Measurements from ENCODE around the gene ZBTB2. TPM values are rescaled to one million over a fixed set of nuclear protein-coding genes. Genes with fewer than 3 reads are reported as not detected.

ZBTB2 gene
- total and polyA plus RNA-seq, 2 of the 4 experiments (the other 2 are of a cell fraction), result 11.8 to 17.7 TPM

- H2BK20ac ChIP-seq (ENCODE audit: low read depth, low read length), result no peak overlapping the region
- no TSS peak for BruUV-seq (replicated peaks)
- H3K14ac ChIP-seq (replicated peaks; ENCODE audit: low read depth, low read length), result no peak overlapping the region
- H3K27me3 ChIP-seq (ENCODE audit: control insufficient read depth, insufficient read depth, low read length), result no peaks in the 10 kb centered on the region
- ATAC-seq (ENCODE audit: low read depth), result no peak; the same call in 1 of the 2 replicates
- no peak overlapping the region for H4K91ac ChIP-seq (ENCODE audit: insufficient read depth, low read depth, low read length)
- H4K5ac ChIP-seq (ENCODE audit: low read depth, low read length), result no peak overlapping the region
- no CpG with 5 or more reads among the region's 6 CpGs for WGBS, 2 experiments (ENCODE audit: extremely low coverage in 2 of 2, insufficient read length in 1 of 2)
- no peak overlapping the region for H2AFZ ChIP-seq (replicated peaks; ENCODE audit: low read length, poor library complexity)
- peaks cover 23% of the 10 kb centered on the region for H3K36me3 ChIP-seq (ENCODE audit: control insufficient read depth, insufficient read depth, low read length)
- H3K18ac ChIP-seq (ENCODE audit: low read depth, low read length), result no peak overlapping the region
- no peaks in the 10 kb centered on the region for H3K4me1 ChIP-seq (ENCODE audit: control insufficient read depth, insufficient read depth, low read length)
- H3K9me1 ChIP-seq (ENCODE audit: insufficient read depth, low read length), result 0 out of 2 replicates have a peak, but pooled peaks cover 4% of the 10 kb centered on the region
- H3K23ac ChIP-seq (ENCODE audit: low read depth, low read length), result no peak overlapping the region
- no peak overlapping the region for H2BK5ac ChIP-seq (ENCODE audit: low read depth, low read length, poor library complexity, severe bottlenecking)
- H3K4ac ChIP-seq (ENCODE audit: low read depth, low read length), result no peak overlapping the region
- dilution Hi-C loops (cut with HindIII; ENCODE audit: low sequenced_read_pairs, unreplicated experiment), result no loop called here
- H3K9ac ChIP-seq (ENCODE audit: low read depth, low read length), result no peak overlapping the region
- H4K8ac ChIP-seq (ENCODE audit: low read depth in 2 of 2, low read length in 2 of 2), result no peak overlapping the region
- H3K4me2 ChIP-seq (ENCODE audit: low read depth, low read length), result no peak overlapping the region
- DNase-seq, result no peak
- no peak overlapping the region for H2BK15ac ChIP-seq (ENCODE audit: low read depth, low read length)
- no peak overlapping the region for H2AK5ac ChIP-seq (ENCODE audit: low read depth, low read length)
- no peaks in the 10 kb centered on the region for H4K20me1 ChIP-seq (ENCODE audit: insufficient read depth, low read length)
- no peak overlapping the region for H3K4me3 ChIP-seq (ENCODE audit: insufficient read depth, low read depth, low read length)
- H3K9me3 ChIP-seq (ENCODE audit: control insufficient read depth, insufficient read depth, low read length), result no peaks in the 10 kb centered on the region
- 0 out of 4 replicates have a peak, but pooled peaks cover 0 to 2% of the 10 kb centered on the region in 2 experiments for H3K79me1 ChIP-seq (ENCODE audit: low read depth in 1 of 2, low read length in 2 of 2)
- POLR2A ChIA-PET (ENCODE audit: unreplicated experiment), result no interaction called here
- in situ Hi-C loops (cut with MboI; ENCODE audit: low sequenced_read_pairs), result no loop called here
- H2AK9ac ChIP-seq (replicated peaks; ENCODE audit: low read depth, low read length, poor library complexity), result no peak overlapping the region
- no peak overlapping the region for H3K27ac ChIP-seq (ENCODE audit: insufficient read depth, low read length)
- no peak overlapping the region for H3K56ac ChIP-seq (ENCODE audit: extremely low read depth, insufficient read depth, low read length)
- H2BK120ac ChIP-seq (ENCODE audit: low read depth, low read length), result no peak overlapping the region
- intact Hi-C loops (cut with micrococcal nuclease), result no loop called here
- CTCF ChIA-PET, result interaction anchor here (0.7 kb wide), 3 partner anchors 40 to 181 kb away, joined by 3 to 5 read pairs (median 4); no protein-coding TSS in a partner anchor
- TF ChIP-seq MXI1 (IDR thresholded peaks at IDR 0.05; ENCODE audit: borderline replicate concordance, low read depth, low read length) (no peak), CTCF (conservative IDR thresholded peaks at IDR 0.05; ENCODE audit: low read depth, low read length) (no peak), SMC3 (IDR thresholded peaks at IDR 0.05; ENCODE audit: low read depth, low read length) (no peak), CEBPB (IDR thresholded peaks at IDR 0.05; ENCODE audit: low read depth, low read length) (no peak), ELK1 (IDR thresholded peaks at IDR 0.05; ENCODE audit: borderline replicate concordance, low read depth, low read length) (no peak), BHLHE40 (IDR thresholded peaks at IDR 0.05; ENCODE audit: low read depth, low read length) (no peak), RFX5 (IDR thresholded peaks at IDR 0.05; ENCODE audit: low read depth, low read length) (no peak), USF2 (IDR thresholded peaks at IDR 0.05; ENCODE audit: low read depth, low read length) (no peak), FOS (IDR thresholded peaks at IDR 0.05; ENCODE audit: low read depth, low read length) (no peak), RAD21 (IDR thresholded peaks at IDR 0.05; ENCODE audit: low read length) (no peak), MAFK (IDR thresholded peaks at IDR 0.05; ENCODE audit: low read depth, low read length) (no peak), CHD1 (IDR thresholded peaks at IDR 0.05; ENCODE audit: low read depth, low read length) (no peak), NFE2L2 (IDR thresholded peaks at IDR 0.05; ENCODE audit: low read depth, low read length) (no peak), POLR2A (IDR thresholded peaks at IDR 0.05; ENCODE audit: low read depth, low read length) (no peak), RCOR1 (IDR thresholded peaks at IDR 0.05; ENCODE audit: insufficient replicate concordance, low read length) (no peak), MAZ (IDR thresholded peaks at IDR 0.05; ENCODE audit: borderline replicate concordance, low read depth, low read length) (no peak)
Measured at GRCh38 chr6:151357758-151358436, 33.5 kb downstream of the ZBTB2 start.

Measured in IMR-90 (cell line).